ENCODE results near the gene PRM3.
"Not testable (repeated sequence)": the region's sequence is repeated elsewhere in the genome, so short reads cannot be mapped to it uniquely, and the experiment has no call there.

Gene PRM3

DNA sequence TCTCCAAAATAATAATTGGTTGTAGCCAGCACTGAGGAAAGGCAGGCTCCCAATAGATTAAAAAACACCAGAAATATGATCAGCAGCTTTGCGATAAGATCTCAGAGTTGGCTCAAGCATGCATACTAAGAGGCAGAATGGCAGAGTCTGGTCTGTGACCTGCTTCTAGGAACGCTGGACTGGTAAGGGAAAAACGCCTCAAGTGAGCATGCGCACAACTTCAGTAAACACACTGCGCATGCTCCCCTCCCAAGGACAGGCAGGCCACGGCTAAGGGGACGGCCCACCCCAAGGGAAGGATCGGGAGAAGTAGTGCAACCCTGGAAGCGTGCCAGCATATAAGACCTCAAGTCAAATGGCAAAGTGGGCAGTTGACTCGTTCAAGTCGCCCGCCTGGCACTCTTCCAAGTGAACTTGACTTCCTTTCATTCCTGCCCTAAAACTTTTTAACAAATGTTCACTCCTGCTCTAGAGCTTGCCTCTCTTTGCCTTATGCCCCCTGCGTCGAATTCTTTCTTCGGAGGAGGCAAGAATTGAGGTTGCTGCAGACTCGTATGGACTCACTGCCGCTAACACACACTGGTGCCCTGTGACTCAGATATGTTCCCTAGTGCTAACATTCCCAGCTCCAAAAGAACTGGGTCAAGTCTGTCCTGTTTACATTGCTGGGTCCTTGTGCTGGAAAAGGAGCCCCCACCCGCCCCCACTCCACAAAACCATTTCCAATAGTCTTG lies 30.1 kb upstream of the PRM3 start:
- H3K79me2 ChIP-seq (ENCODE audit: control insufficient read depth, insufficient read depth, low read length, unreplicated experiment): no peaks in the 10 kb centered on the region
- H3K4me1 ChIP-seq (ENCODE audit: control insufficient read depth, insufficient read depth, low read length, unreplicated experiment): no peaks in the 10 kb centered on the region
- no peaks in the 10 kb centered on the region for H3K27me3 ChIP-seq (ENCODE audit: insufficient read depth, low read length)
- no peak overlapping the region for H3K4me3 ChIP-seq (ENCODE audit: low read depth, low read length)
- no peak overlapping the region for H2AFZ ChIP-seq (ENCODE audit: low read length, unreplicated experiment)
- no peak overlapping the region for H3K27ac ChIP-seq (ENCODE audit: low read depth, low read length)
- no peaks in the 10 kb centered on the region for H3K36me3 ChIP-seq (ENCODE audit: insufficient read depth, low read length)

DNA sequence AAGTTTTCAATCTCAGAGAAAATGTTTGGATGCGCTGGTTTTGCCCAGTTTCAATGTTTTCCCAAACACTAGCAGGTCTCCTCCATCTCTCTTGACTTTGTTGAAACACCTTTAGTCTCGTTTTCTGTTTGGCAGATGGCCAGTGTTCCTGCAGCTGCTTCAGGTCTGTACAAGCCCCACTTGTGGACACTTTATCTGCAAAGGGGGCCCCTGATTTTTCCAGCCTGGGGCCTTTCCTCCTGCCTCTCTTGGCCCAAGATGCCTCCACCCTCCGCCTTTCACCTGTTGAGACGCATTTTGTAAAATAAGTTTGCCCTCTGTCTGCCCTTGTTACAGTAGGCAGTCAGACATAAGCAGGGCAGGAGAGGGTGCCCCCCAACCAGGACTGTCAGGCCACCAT lies 29.5 kb upstream of the PRM3 start:
- H3K4me1 ChIP-seq (ENCODE audit: control insufficient read depth, insufficient read depth, low read length, unreplicated experiment): no peaks in the 10 kb centered on the region
- H3K27me3 ChIP-seq (ENCODE audit: insufficient read depth, low read length): no peaks in the 10 kb centered on the region
- no peaks in the 10 kb centered on the region for H3K79me2 ChIP-seq (ENCODE audit: control insufficient read depth, insufficient read depth, low read length, unreplicated experiment)
- no peak overlapping the region for H3K4me3 ChIP-seq (ENCODE audit: low read depth, low read length)
- H2AFZ ChIP-seq (ENCODE audit: low read length, unreplicated experiment): no peak overlapping the region
- no peak overlapping the region for H3K27ac ChIP-seq (ENCODE audit: low read depth, low read length)
- no peaks in the 10 kb centered on the region for H3K36me3 ChIP-seq (ENCODE audit: insufficient read depth, low read length)

- Histone ChIP-seq H3K4me1 (ENCODE audit: control insufficient read depth, insufficient read depth, low read length, unreplicated experiment) (peaks cover 6% of the 10 kb centered on the region), H3K27ac (ENCODE audit: low read depth, low read length) (no peak overlapping the region), H2AFZ (ENCODE audit: low read length, unreplicated experiment) (no peak overlapping the region)
Observed at GRCh38 chr16:11301645-11302501, 28.4 kb upstream of the PRM3 start.

DNA sequence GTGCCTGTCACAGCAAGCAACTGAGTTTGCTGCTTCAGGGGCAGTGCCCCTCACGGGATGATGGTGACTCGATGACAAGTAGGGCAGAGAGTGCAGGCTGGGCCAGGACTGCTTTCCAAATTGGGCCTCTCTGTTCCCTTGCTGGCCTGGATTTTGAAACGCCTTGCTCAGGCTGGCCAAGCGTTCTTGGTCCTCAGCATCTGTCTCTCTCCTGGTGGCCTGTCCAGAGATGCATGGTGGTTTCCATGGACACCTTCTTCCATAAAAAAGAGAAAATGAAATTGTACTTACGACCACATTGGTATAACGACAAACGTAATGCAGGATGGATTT lies 27.1 kb upstream of the PRM3 start:
- H3K27me3 ChIP-seq (ENCODE audit: insufficient read depth, low read length): no peaks in the 10 kb centered on the region
- no peak overlapping the region for H3K27ac ChIP-seq (ENCODE audit: low read depth, low read length)
- H3K79me2 ChIP-seq (ENCODE audit: control insufficient read depth, insufficient read depth, low read length, unreplicated experiment): no peaks in the 10 kb centered on the region
- H3K36me3 ChIP-seq (ENCODE audit: insufficient read depth, low read length): no peaks in the 10 kb centered on the region
- H3K4me1 ChIP-seq (ENCODE audit: control insufficient read depth, insufficient read depth, low read length, unreplicated experiment): peaks cover 7% of the 10 kb centered on the region
- no peak overlapping the region for H3K4me3 ChIP-seq (ENCODE audit: low read depth, low read length)
- no peak overlapping the region for H2AFZ ChIP-seq (ENCODE audit: low read length, unreplicated experiment)

More at GRCh38 chr16:11301645-11302501, 28.4 kb upstream of the PRM3 start:
- Histone ChIP-seq H3K36me3 (ENCODE audit: insufficient read depth, low read length) (no peaks in the 10 kb centered on the region), H3K79me2 (ENCODE audit: control insufficient read depth, insufficient read depth, low read length, unreplicated experiment) (no peaks in the 10 kb centered on the region), H3K27me3 (ENCODE audit: insufficient read depth, low read length) (no peaks in the 10 kb centered on the region), H3K4me3 (ENCODE audit: low read depth, low read length) (no peak overlapping the region)

DNA sequence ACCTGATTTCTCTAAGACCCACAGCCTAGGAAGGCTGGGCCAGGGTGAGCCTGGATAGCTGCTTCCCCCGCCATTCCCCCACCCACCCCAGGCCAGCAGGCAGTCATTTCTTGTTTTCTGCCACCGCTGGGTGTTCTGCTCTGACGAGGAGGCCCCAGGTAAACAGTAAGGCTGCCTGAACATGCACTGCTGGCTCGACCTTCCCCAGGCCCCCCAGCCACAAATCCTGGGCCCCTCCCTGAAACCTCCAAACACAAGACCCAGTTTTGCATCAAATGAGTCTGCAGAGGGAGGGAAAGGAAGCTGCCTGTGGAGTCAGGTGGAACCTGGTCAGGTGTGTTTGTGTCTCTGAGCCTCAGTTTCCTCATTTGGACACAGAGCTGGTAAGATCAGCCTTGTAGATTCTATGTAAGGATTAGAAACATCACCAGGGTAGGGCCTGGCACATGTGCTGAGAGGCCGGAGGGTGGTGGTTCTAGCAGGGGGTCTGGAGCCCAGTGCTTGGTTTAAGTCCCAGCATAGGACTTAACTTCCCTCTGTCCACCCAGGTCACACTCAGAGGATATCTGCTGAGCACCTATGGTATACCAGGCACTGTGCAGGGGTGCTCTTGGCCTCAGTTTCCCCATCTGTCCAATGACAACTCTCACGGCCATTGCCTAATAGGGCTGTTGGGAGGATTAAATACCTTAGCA lies 26.6 kb upstream of the PRM3 start:
- peaks cover 7% of the 10 kb centered on the region for H3K4me1 ChIP-seq (ENCODE audit: control insufficient read depth, insufficient read depth, low read length, unreplicated experiment)
- no peaks in the 10 kb centered on the region for H3K36me3 ChIP-seq (ENCODE audit: insufficient read depth, low read length)
- no peak overlapping the region for H3K4me3 ChIP-seq (ENCODE audit: low read depth, low read length)
- H2AFZ ChIP-seq (ENCODE audit: low read length, unreplicated experiment): no peak overlapping the region
- no peaks in the 10 kb centered on the region for H3K79me2 ChIP-seq (ENCODE audit: control insufficient read depth, insufficient read depth, low read length, unreplicated experiment)
- H3K27ac ChIP-seq (ENCODE audit: low read depth, low read length): no peak overlapping the region
- H3K27me3 ChIP-seq (ENCODE audit: insufficient read depth, low read length): no peaks in the 10 kb centered on the region

DNA sequence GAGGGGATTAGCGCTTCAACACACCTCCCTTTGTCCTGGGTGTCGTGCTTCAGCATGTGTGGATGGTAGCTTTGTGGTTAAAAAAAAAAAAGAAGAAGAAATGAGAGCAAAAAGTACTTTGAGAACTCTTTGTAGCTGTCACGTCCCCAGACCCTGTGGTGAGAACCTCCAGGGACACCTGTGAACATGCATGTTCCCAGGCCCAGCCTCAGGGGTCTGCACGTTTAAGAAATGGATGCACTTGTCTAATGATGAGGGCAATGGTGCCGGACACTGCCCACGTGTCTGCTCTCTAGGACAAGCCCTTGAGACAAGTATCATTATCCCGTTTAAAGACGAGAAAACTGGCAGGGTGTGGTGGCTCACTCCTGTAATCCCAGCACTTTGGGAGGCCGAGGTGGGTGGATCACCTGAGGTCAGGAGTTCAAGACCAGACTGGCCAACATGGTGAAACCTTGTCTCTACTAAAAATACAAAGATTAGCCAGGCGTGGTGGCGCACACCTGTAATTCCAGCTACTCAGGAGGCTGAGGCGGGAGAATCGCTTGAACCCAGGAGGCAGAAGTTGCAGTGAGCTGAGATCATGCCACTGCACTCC lies 25.6 kb upstream of the PRM3 start:
- not testable (repeated sequence) for H3K79me2 ChIP-seq (ENCODE audit: control insufficient read depth, insufficient read depth, low read length, unreplicated experiment); H3K4me3 ChIP-seq (ENCODE audit: low read depth, low read length); H3K36me3 ChIP-seq (ENCODE audit: insufficient read depth, low read length); H3K4me1 ChIP-seq (ENCODE audit: control insufficient read depth, insufficient read depth, low read length, unreplicated experiment); H3K27me3 ChIP-seq (ENCODE audit: insufficient read depth, low read length); H3K27ac ChIP-seq (ENCODE audit: low read depth, low read length); H2AFZ ChIP-seq (ENCODE audit: low read length, unreplicated experiment)

DNA sequence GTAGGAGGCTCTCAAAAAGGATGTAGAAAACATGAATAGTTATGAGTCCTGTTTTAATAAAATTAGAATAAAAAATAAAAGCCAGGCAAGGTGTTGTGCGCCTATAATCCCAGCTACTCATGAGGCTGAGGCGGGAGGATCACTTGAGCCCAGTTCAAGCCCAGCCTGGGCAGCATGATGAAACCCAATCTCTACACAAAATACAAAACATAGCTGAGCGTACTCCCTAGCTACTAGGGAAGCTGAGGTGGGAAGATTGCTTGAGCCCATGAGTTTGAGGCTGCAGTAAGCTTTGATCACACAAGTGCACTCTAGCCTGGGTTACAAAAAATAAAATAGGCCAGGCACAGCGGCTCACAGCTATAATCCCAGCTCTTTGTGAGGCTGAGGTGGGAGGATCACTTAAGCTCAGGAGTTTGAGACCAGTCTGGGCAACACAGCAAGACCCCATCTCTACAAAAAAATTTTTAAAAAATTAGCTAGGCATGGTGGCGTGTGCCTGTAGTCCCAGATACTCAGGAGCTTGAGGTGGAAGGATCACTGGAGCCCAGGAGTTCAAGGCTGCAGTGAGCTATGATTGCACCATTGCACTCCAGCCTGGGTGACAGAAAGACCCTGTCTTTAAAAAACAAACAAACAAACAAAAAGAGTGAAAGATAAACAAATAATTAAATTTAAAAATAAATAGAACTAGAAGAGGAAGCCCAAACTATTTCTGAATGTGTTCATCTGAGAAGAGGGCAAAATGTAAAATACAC lies 24.9 kb upstream of the PRM3 start:
- no peak overlapping the region for H2AFZ ChIP-seq (ENCODE audit: low read length, unreplicated experiment)
- H3K4me3 ChIP-seq (ENCODE audit: low read depth, low read length): no peak overlapping the region

DNA sequence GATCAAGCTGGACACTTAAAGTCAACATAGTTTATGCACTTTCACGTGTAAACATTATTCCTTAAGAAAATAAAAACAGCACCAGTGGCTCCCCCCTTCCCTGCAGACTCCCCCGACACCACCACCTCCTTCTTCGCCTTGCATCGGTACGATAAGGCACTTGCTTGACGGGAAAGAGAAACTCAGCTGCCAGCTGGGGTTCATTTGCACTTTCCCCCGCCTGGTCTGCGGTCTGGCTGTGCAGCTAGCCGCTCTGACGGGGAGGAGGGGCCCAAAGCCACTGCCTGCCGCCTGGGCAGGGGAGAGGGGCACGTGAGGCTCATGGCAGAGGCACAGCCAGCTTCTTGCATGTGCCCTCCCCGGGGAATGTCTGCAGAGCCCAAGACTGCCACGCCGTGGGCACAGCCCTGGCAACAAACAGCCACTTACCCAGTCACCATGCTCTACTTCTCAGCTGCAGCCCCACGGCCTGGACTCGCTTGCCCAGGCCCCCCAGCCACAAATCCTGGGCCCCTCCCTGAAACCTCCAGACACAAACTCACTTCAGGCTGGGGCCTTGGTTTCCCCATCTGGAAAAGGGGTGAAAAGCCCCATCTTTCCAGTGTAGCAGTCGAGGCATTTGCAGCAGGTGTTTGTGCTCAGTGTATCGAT lies 24.2 kb upstream of the PRM3 start:
- Histone ChIP-seq H3K4me3 (ENCODE audit: low read depth, low read length) (peak overlapping the region; percentile 31), H3K36me3 (ENCODE audit: insufficient read depth, low read length) (no peaks in the 10 kb centered on the region), H2AFZ (ENCODE audit: low read length, unreplicated experiment) (no peak overlapping the region)

More for the DNA sequence above, 24.9 kb upstream of the PRM3 start:
- peaks cover 7% of the 10 kb centered on the region for H3K4me1 ChIP-seq (ENCODE audit: control insufficient read depth, insufficient read depth, low read length, unreplicated experiment)
- H3K36me3 ChIP-seq (ENCODE audit: insufficient read depth, low read length): no peaks in the 10 kb centered on the region
- no peaks in the 10 kb centered on the region for H3K27me3 ChIP-seq (ENCODE audit: insufficient read depth, low read length)
- H3K27ac ChIP-seq (ENCODE audit: low read depth, low read length): no peak overlapping the region
- H3K79me2 ChIP-seq (ENCODE audit: control insufficient read depth, insufficient read depth, low read length, unreplicated experiment): no peaks in the 10 kb centered on the region

DNA sequence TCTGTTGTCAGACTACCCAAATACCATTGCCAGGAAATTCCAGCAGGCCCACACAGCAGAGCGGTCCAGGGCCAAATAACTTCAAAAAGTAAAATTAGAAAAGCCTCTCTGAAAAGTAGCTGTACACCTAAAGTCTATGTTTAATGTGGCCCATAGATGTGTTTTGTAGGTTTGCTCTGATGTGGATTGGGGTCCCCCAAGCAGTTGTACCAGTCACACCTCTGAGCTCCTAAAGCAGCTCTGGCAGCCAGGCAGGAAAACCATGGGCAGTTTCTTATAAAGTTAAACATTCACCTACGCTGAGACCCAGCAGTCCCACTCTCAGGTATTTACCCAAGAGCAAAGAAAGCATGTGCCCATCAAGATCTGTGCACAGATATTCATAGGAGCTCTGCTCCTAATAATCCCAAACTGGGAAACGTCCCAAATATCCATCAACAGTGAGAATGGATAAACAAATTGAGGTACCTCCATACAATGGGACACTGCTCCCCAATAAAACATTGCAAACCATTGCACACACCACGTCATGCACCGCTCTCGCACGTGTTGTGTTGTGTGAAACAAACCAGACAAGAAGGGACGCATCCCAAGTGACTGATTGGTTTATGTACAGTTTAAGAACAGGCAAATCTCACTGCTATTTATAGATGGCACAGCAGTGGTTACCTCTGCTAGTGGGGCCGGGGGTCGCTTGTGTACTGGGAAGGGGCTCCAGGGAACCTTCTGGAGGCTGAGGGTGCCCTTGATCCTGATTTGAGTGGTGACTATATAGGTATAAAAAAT lies 23.5 kb upstream of the PRM3 start:
- Histone ChIP-seq H3K4me3 (ENCODE audit: low read depth, low read length) (peak overlapping the region; percentile 31; the same call in 1 of the 2 replicates), H3K79me2 (ENCODE audit: control insufficient read depth, insufficient read depth, low read length, unreplicated experiment) (no peaks in the 10 kb centered on the region), H3K36me3 (ENCODE audit: insufficient read depth, low read length) (no peaks in the 10 kb centered on the region), H2AFZ (ENCODE audit: low read length, unreplicated experiment) (no peak overlapping the region), H3K27ac (ENCODE audit: low read depth, low read length) (no peak overlapping the region), H3K4me1 (ENCODE audit: control insufficient read depth, insufficient read depth, low read length, unreplicated experiment) (peaks cover 7% of the 10 kb centered on the region), H3K27me3 (ENCODE audit: insufficient read depth, low read length) (no peaks in the 10 kb centered on the region)

More for the DNA sequence above, 24.2 kb upstream of the PRM3 start:
- Histone ChIP-seq H3K79me2 (ENCODE audit: control insufficient read depth, insufficient read depth, low read length, unreplicated experiment) (no peaks in the 10 kb centered on the region), H3K4me1 (ENCODE audit: control insufficient read depth, insufficient read depth, low read length, unreplicated experiment) (peaks cover 7% of the 10 kb centered on the region), H3K27me3 (ENCODE audit: insufficient read depth, low read length) (no peaks in the 10 kb centered on the region), H3K27ac (ENCODE audit: low read depth, low read length) (no peak overlapping the region)
